A172 (cell line): ENCODE measurements around the gene ATOH8. TPM values are rescaled to one million over a fixed set of nuclear protein-coding genes. Genes with fewer than 3 reads are reported as not detected.

Experiments
- DNase-seq: peaks from one replicate; pipeline ENCODE4 v3.0.0-alpha.2; 2015; ENCODE audit warnings: low spot score
- total RNA-seq: library from RNA; depleted of rRNA; stranded (reverse); fragments of >200 nt; shearing (Covaris generic); gene quantifications from 2 replicates; pipeline ENCODE4 v1.2.3, GENCODE V29; 2014

ATOH8 gene
- total RNA-seq, 1 experiment from 2014 or later, result 3.2 TPM

- no peak for DNase-seq
These were observed 17.1 kb upstream of the ATOH8 start for GRCh38 chr2:85736456-85737355.

- peak; percentile 84 for DNase-seq
These were observed 16.3 kb upstream of the ATOH8 start for GRCh38 chr2:85737481-85737880.

GRCh38 chr2:85737961-85738360, 15.8 kb upstream of the ATOH8 start:
- DNase-seq, result no peak

GRCh38 chr2:85740193-85740592, 13.6 kb upstream of the ATOH8 start:
- DNase-seq, result no peak

GRCh38 chr2:85741211-85741832, 12.5 kb upstream of the ATOH8 start:
- no peak for DNase-seq

DNA sequence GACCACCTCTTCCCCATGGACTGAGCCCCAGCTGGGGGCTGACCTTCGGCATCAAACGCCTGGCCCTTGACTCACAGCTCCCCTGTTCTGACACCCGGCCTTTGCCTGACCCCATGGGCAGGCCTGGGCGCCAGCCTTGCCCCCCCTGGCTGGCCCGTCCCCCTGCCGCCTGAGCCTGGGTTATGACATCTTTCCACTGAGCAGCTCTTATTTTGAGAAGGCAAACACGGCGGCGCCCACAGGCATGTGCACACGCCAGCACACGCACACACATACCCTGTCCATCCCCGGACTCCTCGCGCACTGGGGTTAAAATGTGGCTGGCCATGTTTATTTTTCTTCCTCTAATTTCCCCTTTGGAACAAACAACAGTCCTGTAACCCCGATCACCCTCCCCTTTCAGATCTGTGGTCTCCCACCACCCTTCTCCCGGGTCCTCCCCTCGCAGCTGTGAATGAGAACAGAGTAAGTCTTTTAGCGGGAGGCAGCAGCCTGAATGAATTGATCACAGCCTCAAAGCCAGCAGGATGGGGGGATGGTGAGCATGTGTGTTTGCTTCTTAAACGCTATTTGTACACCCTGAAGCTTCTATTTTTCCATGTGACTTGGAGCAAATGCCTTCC, 11.8 kb upstream of the ATOH8 start:
- no peak for DNase-seq

GRCh38 chr2:85743304-85743978, 10.3 kb upstream of the ATOH8 start:
- no peak for DNase-seq

DNA sequence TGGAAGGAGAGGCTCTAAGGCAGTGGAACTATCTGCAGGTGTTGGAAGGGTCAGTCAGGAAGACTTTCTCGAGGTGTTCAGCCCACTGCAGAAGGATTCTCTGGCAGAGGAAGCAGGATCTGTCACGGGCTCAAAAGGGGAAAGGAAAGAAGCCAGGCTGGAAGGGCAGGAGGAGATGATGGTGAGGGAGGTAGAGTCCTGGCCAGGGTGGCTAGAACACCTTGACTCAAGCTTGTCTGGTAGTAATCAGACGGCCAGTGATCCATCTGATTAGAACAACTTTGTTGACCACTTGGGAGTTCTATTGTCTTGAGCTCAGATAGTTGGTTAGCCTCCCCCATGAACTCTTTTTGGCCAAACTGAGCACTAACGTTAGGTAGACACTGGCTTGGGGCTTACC, 9.7 kb upstream of the ATOH8 start:
- no peak for DNase-seq

GRCh38 chr2:85744741-85745601, 8.8 kb upstream of the ATOH8 start:
- no peak for DNase-seq

DNA sequence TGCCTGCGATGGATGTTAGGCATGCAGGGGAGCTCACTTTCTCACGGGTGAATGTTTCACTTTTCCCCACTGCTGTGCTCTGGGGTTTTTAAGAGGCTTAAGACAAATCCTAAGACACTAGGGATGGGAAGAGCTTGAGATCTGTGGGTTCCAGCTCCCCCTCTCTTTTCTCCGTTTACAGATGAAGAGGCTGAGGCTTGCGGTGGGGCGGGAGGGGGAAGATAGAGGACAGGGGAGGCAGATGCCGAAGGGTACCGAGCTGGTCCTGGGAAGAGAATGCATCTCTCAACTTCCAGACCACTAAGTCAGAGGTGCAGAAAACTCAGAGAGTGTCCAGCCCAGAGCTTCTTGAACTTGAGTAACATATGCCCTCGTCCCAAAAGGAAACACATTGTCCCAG, 8.2 kb upstream of the ATOH8 start:
- DNase-seq, result no peak

DNA sequence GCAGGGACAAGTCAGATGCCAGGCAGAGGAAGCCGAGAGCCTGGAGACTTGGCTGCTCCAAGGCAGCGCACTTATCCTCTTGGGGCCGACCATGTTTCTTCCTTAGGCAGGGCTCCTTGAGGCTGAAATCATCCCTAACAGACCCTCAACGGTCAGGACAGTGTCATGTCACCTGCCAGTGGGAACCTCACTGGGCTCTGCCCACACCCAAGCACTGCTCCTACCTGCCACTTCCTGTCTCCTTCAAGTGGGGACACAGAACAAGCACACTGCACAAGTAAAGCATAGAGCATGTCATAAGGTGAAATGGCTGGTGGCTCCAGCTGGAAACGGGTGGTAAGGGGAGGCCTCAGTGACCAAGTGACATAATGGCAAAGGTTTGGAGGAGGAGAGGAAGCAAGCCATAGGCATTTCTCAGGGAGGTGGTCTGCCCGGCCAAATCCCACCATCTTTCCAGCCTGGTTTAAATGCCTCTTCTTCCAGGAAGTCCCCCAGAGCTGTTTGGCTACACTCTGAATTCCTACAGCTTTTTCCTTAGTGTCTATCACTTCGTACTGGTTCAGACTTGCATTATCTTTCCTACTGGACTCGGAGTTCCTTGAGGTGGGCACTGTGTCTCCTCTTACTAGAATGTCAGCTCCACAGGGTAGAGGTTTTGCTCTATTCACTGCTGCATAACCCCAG, 7.3 kb upstream of the ATOH8 start:
- no peak for DNase-seq

- DNase-seq, result no peak
These were observed 6.3 kb upstream of the ATOH8 start for GRCh38 chr2:85747441-85747840.

DNA sequence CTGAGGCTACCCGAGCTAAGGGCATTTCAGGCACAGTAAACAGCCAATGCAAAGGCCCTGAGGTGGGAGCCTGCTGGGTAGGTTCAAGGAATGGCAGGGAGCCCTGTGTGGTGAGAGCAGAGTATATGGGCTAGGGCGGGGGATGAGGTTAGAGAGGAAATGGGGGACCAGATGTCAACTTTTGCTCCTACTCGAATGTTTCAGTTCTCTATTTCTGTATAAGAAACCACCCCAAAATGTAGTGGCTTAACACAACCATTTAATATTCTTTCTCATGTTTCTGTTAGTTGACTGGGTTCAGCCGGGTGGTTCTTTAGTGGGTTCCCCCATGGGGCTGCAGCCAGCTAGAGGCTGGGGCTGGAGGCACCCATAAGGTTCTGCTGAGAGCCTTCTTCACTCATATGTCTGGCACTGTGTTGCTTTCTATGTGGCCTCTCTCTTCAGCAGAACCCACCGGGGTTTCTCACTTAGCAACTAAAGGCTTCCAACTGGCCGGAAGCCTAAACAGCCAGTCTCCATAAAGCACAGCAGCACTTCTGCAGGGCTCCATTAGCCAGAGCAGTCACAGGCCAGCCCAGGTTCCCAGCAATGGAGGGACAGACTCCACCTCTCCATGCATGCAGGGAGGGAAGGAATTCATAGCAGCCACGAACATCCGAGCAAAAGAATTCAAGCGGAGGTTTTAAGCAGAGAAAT, 5.6 kb upstream of the ATOH8 start:
- DNase-seq, result no peak

DNA sequence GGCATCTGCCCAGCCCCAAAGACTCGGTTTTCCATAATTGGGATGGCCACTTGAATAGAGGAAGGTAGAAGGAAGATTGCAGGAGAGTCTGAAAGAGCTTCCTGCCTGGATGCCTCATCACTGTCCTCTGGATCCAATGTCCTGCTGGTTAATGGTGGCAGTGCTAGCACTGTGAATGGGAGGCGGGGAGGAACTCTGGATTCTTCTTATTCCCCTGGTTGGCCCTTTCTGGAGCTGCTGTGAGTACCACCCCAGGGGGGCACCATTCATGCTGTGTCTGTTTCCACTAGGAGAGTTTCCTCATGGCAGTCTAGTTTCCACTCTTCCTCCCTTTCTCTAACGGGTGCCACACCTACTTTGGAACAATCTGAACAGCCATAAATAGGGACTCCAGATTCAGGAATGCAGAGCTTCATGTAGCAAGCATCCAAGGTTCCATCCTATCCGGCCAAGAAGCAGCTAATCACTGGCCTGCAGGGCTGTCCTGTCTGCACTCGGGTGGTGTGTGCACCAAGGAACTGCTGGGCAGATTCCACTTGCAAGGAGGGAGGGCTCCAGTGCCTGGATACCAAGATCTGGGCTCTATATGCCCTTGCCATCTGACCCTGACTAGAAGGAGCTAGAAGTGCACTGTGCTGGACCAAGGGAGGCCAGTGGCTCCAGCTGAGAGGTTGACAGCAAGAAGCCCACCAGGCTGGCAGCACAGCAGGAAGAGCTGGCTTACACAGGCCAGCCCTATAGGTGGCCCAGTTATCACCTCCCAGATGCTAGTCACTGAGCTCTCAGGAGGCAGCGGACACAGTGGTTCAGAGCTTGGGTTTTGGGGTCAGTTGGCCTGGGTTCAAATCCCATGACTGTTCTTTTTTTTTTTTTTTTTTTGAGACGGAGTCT, 4.6 kb upstream of the ATOH8 start:
- DNase-seq, result no peak

GRCh38 chr2:85750587-85751575, 2.9 kb upstream of the ATOH8 start:
- DNase-seq, result peak; percentile 66

GRCh38 chr2:85751627-85752026, 2.2 kb upstream of the ATOH8 start:
- DNase-seq, result no peak

DNA sequence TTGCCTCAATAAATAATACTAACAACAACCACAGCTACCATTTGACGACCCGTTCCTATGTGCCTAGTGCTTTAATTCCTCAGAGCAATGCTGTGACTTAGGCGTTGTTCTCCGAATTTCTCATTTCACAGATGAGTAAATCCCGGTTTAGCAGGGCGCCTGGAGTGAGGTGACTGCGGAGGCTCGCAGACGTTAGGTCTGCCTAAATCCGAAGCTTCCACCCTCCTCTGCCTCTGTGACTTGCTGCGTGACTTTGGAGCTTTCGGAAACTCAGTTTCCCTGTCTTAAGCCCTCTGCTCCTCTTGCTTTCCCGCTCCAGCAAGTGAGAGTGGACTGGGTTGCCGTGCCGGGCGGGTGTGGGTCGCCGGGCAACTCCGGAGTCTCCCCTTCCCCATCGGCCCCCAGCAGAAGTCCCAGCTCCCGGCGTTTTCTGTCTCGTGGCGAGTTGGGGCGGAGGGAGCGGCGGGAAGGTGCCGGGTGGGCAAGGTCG, 711 bp upstream of the ATOH8 start:
- DNase-seq, result no peak
